Neural cell (in vitro differentiated cells): ENCODE data around the gene MAEA. TPM values are rescaled to one million over a fixed set of nuclear protein-coding genes. Genes with fewer than 3 reads are reported as not detected.

ENCODE experiments used
- H2AFZ ChIP-seq: fragments of 200-600, 300-800 bp; sonication (generic), shearing (Covaris generic); 2 replicates; pipeline ENCODE4 v1.6.0; 2014; ENCODE audit warnings: low read depth, mild to moderate bottlenecking, antibody characterized with exemption, low read length, moderate library complexity
- H3F3A ChIP-seq: fragments of 200-600 bp; shearing (Covaris generic); 2 replicates; pipeline ENCODE4 v1.6.1; 2016; ENCODE audit warnings: mild to moderate bottlenecking, moderate library complexity, mixed read lengths, antibody characterized with exemption, low read length; ENCODE audit not compliant: insufficient read depth, poor library complexity, severe bottlenecking
- H3K27ac ChIP-seq: fragments of 200-600, 300-800 bp; sonication (generic), shearing (Covaris generic); 2 replicates; pipeline ENCODE4 v1.5.1; 2014; ENCODE audit warnings: mild to moderate bottlenecking, low read length, moderate library complexity
- H3K27me3 ChIP-seq: fragments of 300-800, 200-600 bp; sonication (generic), shearing (Covaris generic); 2 replicates; pipeline ENCODE4 v1.6.0; 2014; ENCODE audit warnings: mild to moderate bottlenecking, low read depth, low read length, moderate library complexity; ENCODE audit not compliant: insufficient read depth
- H3K36me3 ChIP-seq: fragments of 300-800, 200-600 bp; sonication (generic), shearing (Covaris generic); 2 replicates; pipeline ENCODE4 v1.5.1; 2014; ENCODE audit warnings: mild to moderate bottlenecking, antibody characterized with exemption, low read length, moderate library complexity; ENCODE audit not compliant: insufficient read depth
- H3K4me2 ChIP-seq: fragments of 300-800, 200-600 bp; sonication (generic), shearing (Covaris generic); 2 replicates; pipeline ENCODE4 v1.6.0; 2014; ENCODE audit warnings: mild to moderate bottlenecking, low read length
- H3K4me3 ChIP-seq: fragments of 300-800, 200-600 bp; sonication (generic), shearing (Covaris generic); 2 replicates; pipeline ENCODE4 v1.5.1; 2014; ENCODE audit warnings: mild to moderate bottlenecking, low read length, moderate library complexity
- H3K79me2 ChIP-seq: fragments of 200-600 bp; shearing (Covaris generic); replicated peaks from 2 replicates; pipeline ENCODE4 v1.6.0; 2014; ENCODE audit warnings: mild to moderate bottlenecking, low read length, moderate library complexity; ENCODE audit not compliant: insufficient read depth
- H3K9ac ChIP-seq: fragments of 300-800, 200-600 bp; sonication (generic), shearing (Covaris generic); 2 replicates; pipeline ENCODE4 v1.6.1; 2016; ENCODE audit warnings: mild to moderate bottlenecking, low read length, mixed read lengths
- H3K9me2 ChIP-seq: fragments of 200-600 bp; shearing (Covaris generic); 2 replicates; pipeline ENCODE4 v1.6.1; 2016; ENCODE audit warnings: mild to moderate bottlenecking, low read length, mixed read lengths; ENCODE audit not compliant: insufficient read depth
- H3K9me3 ChIP-seq: fragments of 200-600, 300-800 bp; sonication (generic), shearing (Covaris generic); 2 replicates; pipeline ENCODE4 v1.6.1; 2016; ENCODE audit warnings: mild to moderate bottlenecking, mixed run types, low read length, moderate library complexity, mixed read lengths
- H4K20me1 ChIP-seq: fragments of 200-600 bp; shearing (Covaris generic); 2 replicates; pipeline ENCODE4 v1.6.1; 2016; ENCODE audit warnings: mild to moderate bottlenecking, mixed run types; ENCODE audit not compliant: insufficient read depth
- EP300 ChIP-seq: fragments of 450-650 bp; conservative IDR thresholded peaks from 2 replicates; pipeline ENCODE4 v1.6.1; 2014; ENCODE audit warnings: antibody characterized with exemption, mild to moderate bottlenecking, moderate library complexity; ENCODE audit not compliant: poor library complexity, severe bottlenecking
- EZH2 ChIP-seq: fragments of 200-600, 300-800 bp; shearing (Covaris generic), sonication (generic); IDR thresholded peaks from 2 replicates; pipeline ENCODE4 v1.6.1; 2014; ENCODE audit warnings: antibody characterized with exemption, low read length, borderline replicate concordance, mild to moderate bottlenecking; ENCODE audit not compliant: insufficient read depth, poor library complexity, severe bottlenecking
- MXI1 ChIP-seq: fragments of 450-650 bp; conservative IDR thresholded peaks from 2 replicates; pipeline ENCODE4 v1.6.1; 2014; ENCODE audit warnings: antibody characterized with exemption, mild to moderate bottlenecking; ENCODE audit not compliant: poor library complexity, severe bottlenecking
- POLR2AphosphoS5 ChIP-seq: IDR thresholded peaks from 2 replicates; pipeline ENCODE4 v1.6.1; 2012
- RAD21 ChIP-seq: fragments of 450-650 bp; conservative IDR thresholded peaks from 2 replicates; pipeline ENCODE4 v1.6.1; 2014; ENCODE audit warnings: antibody characterized with exemption, mild to moderate bottlenecking, moderate library complexity
- REST ChIP-seq: IDR thresholded peaks from 2 replicates; pipeline ENCODE4 v1.6.1; 2012; ENCODE audit warnings: borderline replicate concordance
- SMC3 ChIP-seq: fragments of 450-650 bp; conservative IDR thresholded peaks from 2 replicates; pipeline ENCODE4 v1.6.1; 2014; ENCODE audit warnings: antibody characterized with exemption, mild to moderate bottlenecking, moderate library complexity; ENCODE audit not compliant: poor library complexity
- TAF1 ChIP-seq: IDR thresholded peaks from 2 replicates; pipeline ENCODE4 v1.6.1; 2012; ENCODE audit warnings: low read depth
- polyA plus RNA-seq: library from polyadenylated mRNA; depleted of rRNA; stranded (reverse); fragments of >200 nt; gene quantifications from 2 replicates; pipeline ENCODE4 v1.2.3, GENCODE V29; 2014
- TF ChIP-seq, protein P1 (sequence below): fragments of 450-650 bp; IDR thresholded peaks from 2 replicates; pipeline ENCODE4 v1.5.1; 2014; ENCODE audit warnings: antibody characterized with exemption, mild to moderate bottlenecking, moderate library complexity; ENCODE audit not compliant: poor library complexity, severe bottlenecking

Gene MAEA
- polyA plus RNA-seq, 1 donor from 2014 or later: 106 TPM

GRCh38 chr4:1377606-1378261 lies 88.0 kb downstream of the MAEA start (continued):
- TF ChIP-seq MXI1: no peak

GRCh38 chr4:1378559-1379231 lies 89.0 kb downstream of the MAEA start:
- H3K9ac ChIP-seq: no peak overlapping the region
- H3K36me3 ChIP-seq: no peaks in the 10 kb centered on the region
- no peak overlapping the region for H3K27ac ChIP-seq
- no peak overlapping the region for H3K4me2 ChIP-seq
- no peaks in the 10 kb centered on the region for H3K9me2 ChIP-seq
- H4K20me1 ChIP-seq: no peaks in the 10 kb centered on the region
- H3K27me3 ChIP-seq: no peaks in the 10 kb centered on the region
- H3K79me2 ChIP-seq: no peaks in the 10 kb centered on the region
- H3K9me3 ChIP-seq: no peaks in the 10 kb centered on the region
- no peaks in the 10 kb centered on the region for H3F3A ChIP-seq
- no peak overlapping the region for H2AFZ ChIP-seq
- no peak overlapping the region for H3K4me3 ChIP-seq
- TF ChIP-seq TAF1: no peak
- TF ChIP-seq EZH2: no peak
- TF ChIP-seq, protein P1, sequence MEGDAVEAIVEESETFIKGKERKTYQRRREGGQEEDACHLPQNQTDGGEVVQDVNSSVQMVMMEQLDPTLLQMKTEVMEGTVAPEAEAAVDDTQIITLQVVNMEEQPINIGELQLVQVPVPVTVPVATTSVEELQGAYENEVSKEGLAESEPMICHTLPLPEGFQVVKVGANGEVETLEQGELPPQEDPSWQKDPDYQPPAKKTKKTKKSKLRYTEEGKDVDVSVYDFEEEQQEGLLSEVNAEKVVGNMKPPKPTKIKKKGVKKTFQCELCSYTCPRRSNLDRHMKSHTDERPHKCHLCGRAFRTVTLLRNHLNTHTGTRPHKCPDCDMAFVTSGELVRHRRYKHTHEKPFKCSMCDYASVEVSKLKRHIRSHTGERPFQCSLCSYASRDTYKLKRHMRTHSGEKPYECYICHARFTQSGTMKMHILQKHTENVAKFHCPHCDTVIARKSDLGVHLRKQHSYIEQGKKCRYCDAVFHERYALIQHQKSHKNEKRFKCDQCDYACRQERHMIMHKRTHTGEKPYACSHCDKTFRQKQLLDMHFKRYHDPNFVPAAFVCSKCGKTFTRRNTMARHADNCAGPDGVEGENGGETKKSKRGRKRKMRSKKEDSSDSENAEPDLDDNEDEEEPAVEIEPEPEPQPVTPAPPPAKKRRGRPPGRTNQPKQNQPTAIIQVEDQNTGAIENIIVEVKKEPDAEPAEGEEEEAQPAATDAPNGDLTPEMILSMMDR: no peak
- no peak for TF ChIP-seq EP300
- no peak for TF ChIP-seq POLR2AphosphoS5

DNA sequence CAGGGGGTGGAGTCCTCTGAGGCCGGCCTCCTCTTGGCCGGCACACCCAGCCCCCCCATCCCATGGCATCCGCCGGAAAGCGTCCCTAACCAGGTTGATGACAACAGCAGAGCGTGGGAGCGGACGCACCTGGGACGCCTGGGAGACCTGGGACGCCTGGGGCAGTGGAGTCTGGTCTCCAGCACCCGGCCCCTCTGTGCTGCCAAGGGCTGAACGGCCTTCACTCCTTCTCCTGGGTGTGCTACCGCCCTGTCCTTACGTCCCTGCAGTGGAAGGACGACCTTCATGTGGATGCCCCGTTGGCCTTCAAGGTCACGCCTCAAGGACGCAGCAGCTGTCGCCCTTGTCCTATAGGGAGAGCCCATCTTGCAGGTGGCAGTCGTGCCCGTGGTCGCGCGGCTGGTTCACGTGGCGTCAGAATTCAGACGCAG lies 89.7 kb downstream of the MAEA start:
- no peaks in the 10 kb centered on the region for H3F3A ChIP-seq
- H3K4me3 ChIP-seq: no peak overlapping the region
- no peaks in the 10 kb centered on the region for H3K36me3 ChIP-seq
- H3K27ac ChIP-seq: no peak overlapping the region
- no peaks in the 10 kb centered on the region for H3K9me2 ChIP-seq
- no peak overlapping the region for H3K9ac ChIP-seq
- no peak overlapping the region for H3K4me2 ChIP-seq
- no peaks in the 10 kb centered on the region for H4K20me1 ChIP-seq
- no peak overlapping the region for H2AFZ ChIP-seq
- H3K27me3 ChIP-seq: no peaks in the 10 kb centered on the region
- TF ChIP-seq, protein P1: no peak
- TF ChIP-seq REST (no peak), SMC3 (no peak), POLR2AphosphoS5 (no peak), RAD21 (no peak), EP300 (no peak), MXI1 (no peak), TAF1 (no peak), EZH2 (no peak)
- H3K79me2 ChIP-seq: no peaks in the 10 kb centered on the region
- no peaks in the 10 kb centered on the region for H3K9me3 ChIP-seq
